Activated naive CD4-positive, alpha-beta T cell treated with anti-CD3 and anti-CD28 coated beads, Interleukin-2, amount 50 U/mL, for 16 hours (primary cell): ENCODE data around the gene AGBL4.

Experiments
- DNase-seq: peaks from one replicate; pipeline ENCODE4 v3.0.0-alpha.2; 2020

AGBL4 gene

DNA sequence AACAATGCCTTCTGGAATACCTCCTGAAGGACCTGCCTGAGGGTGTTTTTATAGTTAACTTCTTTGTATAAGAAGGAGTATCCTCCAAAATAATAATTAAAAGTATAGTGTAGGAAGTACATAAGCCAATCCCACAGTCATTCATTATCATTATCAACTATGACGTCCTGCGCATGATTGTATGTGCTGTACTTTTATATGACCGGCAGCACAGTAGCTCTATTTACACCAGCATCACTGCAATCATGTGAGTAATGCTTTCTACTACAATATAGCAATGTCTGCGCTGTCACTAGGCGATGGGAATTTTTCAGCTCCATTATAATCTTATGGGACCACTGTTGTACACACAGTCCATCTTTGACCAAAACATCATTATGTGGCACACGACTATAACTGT is 1319.0 kb downstream of the AGBL4 start:
- DNase-seq = no peak

DNA sequence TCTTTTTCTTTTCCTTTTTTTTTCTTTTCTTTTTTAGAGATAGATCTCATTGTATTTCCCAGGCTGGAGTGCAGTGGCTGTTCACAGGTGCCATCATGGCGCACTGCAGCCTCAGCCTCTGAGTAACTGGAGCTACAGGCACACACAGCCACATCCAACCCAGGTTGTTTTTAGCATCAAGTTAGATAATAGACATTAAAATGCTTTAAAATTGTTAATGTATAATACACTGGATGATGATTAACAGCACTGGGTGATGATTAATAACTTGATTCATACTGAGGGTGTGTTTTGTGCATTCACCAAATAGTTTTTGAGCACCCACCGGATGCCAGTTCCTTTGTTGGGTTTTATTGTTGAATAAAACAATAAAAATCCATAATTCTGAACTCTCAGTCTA is 1322.3 kb downstream of the AGBL4 start:
- no peak for DNase-seq

DNA sequence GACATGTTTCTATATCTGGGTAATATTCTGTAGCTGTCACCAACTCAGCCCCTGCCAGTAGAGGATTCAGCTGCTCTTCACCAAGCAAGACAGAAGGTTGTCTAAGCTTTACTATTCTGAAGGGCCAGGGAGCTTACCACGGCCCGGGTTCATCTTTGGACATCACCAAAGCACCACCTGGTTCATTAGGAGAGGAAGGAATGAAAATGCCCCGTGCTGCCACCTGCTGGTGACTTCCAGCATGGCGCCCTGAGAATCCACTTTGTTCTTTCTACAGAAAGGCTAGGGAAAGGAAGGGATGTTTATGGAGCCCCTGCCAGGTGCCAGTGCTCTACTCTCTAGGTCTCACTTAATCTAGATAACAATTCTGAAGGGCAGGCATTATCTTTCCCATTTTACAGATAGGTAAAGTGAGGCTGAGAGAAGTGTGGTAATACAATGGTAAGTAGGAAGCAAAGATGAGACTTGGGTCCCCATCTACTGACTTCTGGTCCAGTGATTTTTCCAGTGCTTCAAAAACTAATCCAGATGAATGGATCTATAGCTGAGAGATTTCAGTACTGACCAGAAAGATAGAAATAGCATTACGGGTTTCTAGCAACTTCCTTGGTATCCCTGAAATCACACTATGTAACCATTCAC is 1326.6 kb downstream of the AGBL4 start:
- peak; percentile 46 for DNase-seq

DNA sequence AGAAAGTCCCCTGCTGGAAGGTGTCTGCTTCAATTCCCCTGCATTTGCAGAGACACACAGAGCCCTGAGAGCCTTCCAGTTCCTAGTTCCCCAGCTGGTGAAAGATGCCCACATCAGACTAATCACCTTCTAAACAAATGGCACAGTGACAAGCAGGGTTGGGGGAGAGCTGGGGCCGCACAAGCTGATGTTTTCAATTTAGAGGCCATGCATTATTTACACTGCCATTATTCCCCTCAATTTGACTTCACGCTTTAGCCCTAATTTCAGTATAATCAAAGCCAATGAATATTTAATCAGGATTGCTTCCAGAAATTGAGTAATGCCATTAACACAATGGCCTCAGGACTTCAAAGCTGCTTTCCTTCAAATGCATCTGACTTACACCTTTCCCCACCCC is 1328.6 kb downstream of the AGBL4 start:
- no peak for DNase-seq

DNA sequence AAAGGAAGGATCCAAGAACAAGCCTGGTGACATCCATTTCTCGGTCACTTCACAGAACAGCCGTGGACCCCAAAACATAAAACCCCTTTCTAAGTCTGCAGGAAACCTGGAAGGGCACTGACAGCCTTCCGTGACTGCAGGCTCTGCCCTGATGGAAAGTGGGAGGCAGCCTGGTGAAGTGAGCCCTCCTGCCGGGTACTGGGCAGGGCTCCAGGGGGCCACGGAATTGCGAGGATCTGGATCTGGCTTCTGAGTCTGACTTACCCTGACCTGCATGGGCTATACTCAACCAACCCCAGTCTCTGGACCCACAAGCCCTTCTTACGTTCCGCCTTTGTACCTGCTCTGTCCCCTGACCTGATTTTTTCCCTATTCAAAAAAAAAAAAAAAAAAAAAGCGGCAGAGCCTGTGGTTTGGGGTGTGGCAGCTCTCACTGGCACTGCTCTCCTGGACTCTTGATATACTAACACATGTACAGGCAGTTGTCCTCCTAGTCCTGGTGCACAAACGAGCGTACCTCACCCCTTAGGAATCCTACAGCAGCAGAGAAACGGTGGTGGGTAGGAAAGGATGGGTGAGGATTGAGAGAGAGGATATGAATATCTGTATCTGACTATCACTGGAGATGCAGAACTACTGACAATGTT is 1330.0 kb downstream of the AGBL4 start:
- DNase-seq = no peak

DNA sequence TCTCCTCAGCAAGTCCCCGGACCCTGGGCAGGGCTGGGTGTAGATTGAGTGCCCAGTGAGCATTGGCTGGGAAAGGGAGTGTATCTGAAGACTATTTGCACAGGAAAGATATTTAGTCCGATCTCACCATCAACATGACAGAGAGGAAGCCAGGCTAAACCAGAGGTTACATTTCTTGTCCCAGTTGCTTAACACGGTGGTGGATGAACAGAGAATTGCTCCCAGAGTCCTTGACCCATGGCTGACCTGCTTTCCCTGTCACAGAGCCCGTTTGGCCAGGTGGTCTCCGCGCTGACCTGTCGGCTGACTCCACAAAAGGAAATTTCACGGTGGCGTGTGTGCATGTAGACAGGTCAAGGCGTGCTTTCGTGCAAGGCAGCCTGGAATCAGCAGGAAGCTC is 1330.6 kb downstream of the AGBL4 start:
- DNase-seq = no peak

DNA sequence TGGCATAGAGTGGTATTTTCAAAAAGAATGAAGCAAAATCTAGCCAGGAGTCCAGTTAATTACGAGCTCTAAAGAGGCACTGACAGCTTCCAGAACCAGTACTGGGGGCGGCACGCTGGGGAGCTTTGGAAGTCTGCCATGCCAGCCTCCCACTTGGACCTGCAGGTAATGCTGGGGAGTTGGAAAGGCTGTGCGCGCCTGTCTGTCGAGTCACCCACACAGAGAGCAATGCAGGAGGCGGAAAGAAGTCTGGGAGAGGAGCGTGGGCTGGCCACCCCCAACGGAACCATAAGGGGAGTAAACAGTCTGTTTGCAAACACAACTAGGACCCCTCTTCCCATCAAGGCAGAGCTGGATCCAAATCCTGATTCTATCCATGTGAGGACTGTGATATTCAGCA is 1331.5 kb downstream of the AGBL4 start:
- DNase-seq = no peak

DNA sequence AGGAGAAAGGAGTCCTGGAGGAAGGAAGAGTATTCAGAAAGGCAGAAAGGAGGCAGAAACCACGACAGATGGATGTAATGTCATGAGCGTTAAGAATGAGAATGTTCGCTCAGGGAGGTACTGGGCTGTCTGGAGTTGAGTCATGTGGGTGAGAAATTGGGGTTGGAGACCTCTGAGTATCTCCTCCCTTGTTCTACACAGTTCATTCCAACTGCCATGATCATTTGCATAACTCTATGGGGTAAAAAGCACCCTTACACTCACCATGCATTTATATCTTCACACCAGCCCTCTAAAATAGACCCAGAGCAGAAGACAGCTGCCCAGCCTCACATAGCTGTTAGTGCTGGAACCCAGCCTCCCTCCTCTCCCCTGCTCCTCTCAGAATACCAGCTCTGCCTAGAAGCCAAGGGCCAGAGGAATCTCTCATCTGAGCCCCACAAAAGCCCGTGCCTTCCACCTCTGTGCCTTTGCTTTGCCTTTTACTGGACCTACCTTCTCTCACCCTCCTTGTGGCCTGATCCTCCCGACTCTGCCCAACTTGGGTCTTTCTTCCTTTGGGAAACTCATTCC is 1332.2 kb downstream of the AGBL4 start:
- no peak for DNase-seq

DNA sequence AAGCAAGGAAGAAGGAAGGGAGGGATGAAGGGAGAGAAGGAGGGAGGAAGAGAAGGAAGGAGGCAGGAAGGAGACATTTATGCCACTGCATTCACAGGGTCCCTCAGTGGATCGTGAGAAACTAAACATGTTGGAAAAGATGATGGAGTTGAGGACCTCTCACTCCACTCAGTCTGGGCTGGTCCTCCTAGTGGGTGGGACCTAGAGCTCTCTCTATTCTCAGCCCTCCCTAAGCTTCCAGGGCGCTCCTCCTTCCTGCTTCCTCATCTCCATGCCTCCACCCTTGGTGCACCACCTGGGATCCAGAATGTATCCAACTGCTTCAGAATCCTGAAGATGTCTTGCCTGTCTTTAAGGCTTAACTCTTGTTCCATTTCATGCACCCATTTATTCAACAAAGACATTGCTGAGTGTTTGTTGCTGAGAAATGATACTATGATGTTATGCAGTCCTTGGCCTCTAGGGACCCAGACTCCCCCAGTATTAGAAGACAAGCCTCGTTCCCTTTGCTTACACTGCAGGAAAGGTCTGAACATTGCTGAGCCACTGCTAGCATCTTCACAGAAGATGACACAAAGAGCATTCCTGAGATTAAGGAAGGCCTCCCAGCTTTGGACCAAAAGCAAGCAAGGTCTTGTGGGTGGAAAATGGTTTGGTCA is 1335.5 kb downstream of the AGBL4 start:
- DNase-seq = no peak

DNA sequence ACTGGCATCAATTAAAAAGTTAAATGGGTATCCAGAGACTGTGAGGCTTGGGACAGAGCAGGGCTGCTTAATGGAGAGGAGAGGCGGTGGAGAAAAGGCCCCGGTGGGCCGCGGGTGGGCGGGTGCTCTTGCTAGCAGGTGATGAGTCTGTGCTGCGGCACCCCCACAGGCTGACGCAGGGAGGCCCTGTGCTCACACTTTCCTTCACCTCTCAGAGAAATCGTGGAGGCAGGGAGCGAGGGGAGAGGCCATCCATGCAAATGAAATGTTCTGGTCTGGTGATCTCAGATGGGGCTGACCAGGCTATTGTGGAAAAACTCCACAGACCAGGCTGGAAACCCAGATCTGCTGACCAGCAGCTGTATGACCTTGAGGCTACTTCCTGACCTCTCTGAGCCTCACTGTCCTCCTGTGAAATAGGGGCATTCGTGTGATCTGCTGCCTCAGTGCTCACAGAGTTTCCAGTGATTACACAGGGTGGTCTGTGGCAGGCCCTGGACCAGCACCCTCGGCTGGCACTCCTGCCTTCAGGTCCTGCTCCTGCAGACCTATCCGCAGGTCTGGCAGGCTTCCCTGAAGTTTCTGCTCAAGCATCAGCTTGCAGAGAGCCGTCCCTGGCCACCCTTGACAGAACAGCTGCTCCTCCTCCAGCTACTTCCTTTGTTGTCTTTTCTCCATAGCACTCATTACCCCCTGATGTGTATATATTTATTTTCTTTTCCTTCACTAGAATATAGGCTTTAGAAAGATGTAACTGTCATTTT is 1336.3 kb downstream of the AGBL4 start:
- DNase-seq = no peak

DNA sequence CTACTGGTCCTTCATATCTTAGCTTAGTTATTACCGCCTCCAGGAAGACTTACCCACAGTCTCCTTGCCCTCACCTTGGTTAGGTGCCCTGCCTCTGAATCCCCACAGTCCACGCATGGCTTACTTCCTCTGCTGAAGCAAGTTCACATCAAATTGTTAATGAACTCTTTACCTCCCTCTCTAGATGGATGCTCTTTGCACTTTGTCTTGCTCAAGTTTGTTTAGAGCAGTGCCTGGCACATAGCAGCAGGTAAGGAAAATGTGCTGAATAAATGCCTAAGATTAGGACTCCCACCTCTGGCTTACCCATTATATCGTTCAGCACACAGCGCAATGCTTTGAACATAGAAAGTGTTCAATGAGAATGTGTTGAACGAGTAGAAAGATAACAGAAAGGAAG is 1337.6 kb downstream of the AGBL4 start:
- no peak for DNase-seq

DNA sequence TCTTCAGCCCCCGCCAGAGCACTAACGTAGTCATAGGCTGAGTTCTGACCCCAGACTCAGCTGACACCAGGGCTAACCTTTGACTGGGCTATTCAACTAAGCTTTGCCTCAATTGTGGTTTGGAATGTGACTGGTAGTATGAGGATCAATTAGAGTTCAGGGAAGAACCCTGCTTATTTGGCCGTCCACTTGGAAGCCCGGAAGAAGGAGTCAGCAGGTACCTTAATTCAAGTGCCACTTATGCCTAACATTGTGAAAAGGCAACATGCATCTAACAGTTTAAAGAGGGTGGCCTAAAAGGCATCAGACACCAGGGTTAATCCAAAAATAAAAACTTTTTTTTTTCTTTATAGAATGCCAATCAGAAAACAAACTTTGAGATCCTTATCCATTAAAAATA is 1339.4 kb downstream of the AGBL4 start:
- DNase-seq = no peak

DNA sequence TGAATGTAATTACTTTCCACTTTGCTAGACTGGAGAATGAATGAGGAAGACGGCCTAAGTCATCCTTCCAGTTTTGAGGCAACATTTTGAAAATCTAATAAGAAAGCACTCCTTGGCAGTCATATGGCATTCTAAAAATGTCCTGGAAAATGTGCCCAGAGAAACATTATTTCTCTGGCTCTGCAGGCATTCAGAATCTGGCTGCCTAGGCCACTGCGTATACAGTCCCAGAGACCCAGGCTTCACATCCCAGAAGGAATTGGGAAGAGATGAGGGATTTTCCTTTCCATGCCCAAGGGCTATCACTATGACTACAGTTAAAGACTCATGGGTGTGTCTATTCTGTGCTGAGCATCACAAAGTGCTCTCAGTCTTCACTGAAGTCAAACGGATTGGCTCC is 1339.9 kb downstream of the AGBL4 start:
- DNase-seq = no peak

DNA sequence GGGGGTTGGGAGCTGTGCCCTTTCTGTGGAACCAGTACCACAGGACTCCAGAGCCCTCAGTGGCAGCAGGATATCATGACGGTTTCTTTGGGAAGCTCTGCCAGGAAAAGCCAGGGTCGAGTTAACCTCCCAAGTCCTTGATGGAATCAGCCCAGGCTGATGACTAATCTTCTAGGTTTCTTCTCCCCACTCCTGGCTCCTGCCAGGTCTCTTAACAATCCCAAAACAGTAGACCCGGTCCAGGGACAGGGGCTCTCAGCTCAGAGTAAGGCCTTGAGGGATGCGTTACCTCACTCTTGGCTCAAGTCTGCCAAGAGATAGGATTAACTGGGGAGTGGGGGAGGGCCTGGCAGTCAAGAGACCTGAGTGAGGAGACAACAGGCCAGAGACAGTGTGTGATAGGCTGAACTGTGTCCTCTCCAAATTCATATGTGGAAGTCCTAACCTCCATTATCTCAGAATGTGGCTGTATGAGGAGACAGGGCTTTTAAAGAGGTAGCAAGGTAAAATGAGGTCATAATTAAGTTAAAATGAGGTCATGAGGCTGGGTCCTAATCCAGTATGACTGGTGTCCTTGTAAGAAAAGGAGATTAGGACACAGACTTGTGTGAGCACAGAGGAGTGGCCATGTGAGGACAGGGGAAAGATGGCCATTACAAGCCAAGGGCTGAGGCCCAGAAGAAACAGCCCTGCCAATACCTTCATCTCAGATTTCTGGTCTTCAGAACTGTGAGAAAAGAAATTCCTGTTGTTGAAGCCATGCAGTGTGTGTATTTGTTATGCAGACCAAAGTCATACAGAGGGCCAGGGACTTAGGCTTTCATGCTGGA is 1342.1 kb downstream of the AGBL4 start:
- DNase-seq = no peak

DNA sequence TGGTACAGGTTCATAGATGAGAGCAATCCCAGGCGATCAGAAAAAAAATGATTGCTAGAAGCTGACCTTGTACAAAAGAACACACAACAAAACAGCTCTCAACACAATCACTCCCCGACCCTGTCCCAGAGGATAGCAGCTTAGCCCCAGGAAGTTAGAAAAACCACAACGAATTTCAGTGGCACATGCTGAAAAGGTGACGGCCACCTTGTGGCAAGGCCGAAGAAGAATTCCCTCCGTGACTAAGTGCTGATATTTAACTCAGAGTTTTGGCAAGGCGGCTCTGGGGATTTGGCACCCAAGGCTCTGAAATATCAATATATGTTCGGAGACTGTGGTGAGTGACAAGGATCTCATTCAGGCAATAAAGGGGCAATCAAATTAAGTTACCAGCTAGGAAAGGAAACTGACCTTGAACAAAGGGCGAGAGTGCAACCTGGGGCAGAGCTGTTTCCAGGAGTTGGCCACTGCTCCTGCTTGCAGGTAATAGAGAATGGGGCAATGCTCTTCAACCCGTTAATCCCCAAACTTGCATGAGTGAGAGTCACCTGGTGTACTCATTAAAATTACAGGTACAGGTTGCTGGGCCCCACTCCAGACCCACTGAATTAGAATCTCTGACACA is 1343.2 kb downstream of the AGBL4 start:
- no peak for DNase-seq

DNA sequence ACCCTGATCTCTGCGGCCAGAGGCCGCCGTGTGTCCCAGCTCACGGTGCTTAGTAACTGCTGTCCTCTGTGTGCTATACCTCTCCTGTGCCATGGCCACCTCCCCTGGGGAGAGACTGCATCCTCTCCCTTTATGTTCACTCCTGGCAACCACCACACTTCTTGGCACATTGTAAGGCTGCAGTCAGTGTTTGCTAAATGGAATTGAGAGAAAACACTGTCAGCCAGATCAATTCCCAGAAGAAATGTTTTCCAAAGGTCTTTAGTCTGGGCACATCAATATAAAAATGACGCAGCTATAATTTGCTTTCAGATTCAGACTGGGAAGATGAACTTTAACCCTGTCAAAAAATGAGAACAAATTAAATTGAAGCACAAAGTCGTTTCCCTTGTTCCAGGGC is 1343.9 kb downstream of the AGBL4 start:
- no peak for DNase-seq

DNA sequence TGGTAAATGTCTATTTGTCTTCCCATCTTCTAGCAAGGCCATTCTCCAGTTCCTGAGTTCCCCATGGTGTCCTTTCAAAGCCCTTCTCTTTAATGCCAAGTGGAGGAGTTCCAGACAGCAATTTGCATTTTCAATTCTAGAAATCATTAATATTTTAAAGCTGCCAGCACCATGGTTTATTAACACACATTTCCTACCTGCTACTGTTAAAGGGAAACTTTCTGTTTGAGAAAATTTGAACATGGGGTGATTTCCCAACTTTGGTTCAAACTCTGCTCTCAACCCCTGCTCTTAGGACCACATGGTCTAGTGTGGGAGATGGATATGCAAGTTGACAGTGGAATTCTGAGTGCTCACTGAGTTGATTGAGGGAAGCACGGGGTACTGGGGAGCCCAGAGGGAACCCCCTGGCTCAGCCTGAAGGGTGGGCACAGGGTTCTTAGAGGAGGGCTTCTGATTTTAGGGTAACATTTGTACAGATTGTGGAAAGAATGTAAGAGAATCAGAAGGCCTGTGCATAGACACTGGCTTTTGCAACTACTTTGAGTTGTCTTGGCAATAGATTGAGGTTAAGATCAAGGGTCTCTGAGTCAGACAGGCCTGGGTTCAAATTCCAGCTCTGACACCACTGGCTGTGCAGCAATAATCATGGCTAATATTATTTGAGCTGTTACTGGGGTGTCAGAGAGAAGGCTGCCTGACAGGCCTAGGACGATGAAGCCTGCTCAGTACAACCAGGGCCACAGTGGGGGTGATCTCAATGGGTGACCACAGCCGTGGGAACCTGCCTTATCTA is 1344.8 kb downstream of the AGBL4 start:
- DNase-seq = no peak

DNA sequence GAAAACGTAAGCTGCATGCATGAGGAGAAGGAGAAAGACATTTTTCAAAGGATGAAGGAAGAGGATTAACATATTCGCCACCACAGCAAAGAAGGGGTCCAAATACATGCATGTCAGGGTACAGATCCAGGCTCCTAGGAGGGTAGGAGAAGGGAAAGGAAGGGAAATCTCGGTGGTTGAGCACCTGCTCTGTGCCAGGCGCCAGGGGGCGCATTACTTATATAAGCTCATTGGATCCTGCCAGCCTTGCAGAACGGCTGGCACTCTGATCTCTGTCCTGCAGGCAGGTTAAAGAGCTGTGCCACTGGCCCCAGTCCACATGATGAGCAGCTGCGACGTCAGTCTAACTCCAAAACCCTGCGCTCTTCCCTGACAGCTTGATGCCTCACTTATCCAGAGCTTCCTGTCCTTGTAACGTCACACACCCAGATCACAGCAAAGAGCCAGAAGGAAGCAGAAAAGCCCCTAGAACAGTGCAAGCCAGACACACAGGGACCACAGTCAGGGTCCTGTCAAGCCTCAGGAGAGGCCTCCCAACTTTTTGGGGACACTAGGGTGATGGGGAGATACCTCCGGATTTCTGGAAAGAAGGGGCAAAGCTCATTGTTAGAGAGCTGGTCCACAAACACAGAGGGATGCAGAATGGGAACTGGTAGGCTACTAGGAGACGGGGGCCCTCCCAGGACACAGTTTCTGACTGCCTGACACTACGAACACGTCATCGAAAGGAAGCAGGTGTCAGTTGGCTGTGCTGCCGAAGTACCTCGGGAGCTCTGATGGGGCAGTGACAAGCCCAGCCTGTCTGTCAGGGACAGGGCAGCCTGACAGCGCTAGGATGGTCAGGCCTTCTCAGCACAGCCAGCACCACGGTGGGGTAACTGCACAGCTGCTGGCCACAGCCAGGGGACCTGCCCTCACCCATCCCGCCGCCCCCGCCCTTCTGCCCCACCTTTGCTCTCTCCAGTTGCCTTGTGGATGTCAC is 1346.2 kb downstream of the AGBL4 start:
- peak; percentile 19 for DNase-seq

DNA sequence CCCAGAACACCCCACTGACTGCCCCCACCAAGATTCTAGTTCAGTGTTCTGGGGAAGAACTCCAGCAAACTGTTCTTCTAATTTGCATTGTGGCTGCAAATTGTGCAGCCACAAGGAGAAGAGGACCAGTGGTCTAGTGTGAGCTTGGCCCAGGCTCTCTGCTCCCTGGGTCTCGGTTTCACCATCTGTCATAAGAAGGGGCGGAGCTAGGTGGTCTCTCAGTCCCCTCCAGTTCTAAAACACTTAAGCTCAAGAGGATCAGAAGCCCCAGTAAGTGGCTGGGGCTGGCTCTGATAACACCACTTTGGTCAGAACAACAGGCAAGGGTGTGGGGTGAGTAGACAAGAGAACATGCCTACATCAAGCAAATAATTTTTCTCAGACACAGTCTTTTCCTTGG is 1346.9 kb downstream of the AGBL4 start:
- no peak for DNase-seq

DNA sequence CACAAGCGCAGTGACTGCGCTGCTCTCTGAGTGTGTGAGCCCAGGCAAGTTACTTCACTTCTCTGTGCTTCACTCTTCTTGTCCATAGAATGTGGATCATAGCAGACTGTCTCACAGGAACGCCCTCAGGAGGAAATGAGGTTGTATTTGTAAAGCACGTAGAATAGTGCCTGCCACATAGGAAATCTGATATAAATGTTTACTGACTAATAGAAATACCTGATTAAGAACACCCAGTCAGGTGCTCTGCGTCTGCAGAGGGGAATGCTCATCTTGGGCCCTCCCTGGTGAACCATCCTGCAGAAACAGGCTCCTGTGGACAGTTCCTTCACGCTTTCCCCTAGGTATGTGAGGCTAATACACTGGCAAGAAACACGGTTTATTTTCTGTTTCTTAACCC is 1347.4 kb downstream of the AGBL4 start:
- no peak for DNase-seq
